Stimulated activated CD4-positive, alpha-beta T cell treated with anti-CD3 and anti-CD28 coated beads, Interleukin-1b, Interleukin-23, amount 100 ng/mL, for 1 hour (primary cell): Measurements from ENCODE around the gene NOSTRIN.
"Not testable (repeated sequence)": the region's sequence is repeated elsewhere in the genome, so short reads cannot be mapped to it uniquely, and the experiment has no call there.

Source experiments
- DNase-seq, 2 donors: peaks; one replicate each; pipeline ENCODE4 v3.0.0-alpha.2; 2020; ENCODE audit warnings: low read depth in 2 of 2

The NOSTRIN gene

GRCh38 chr2:168801961-168802858 lies at the start of gene NOSTRIN:
NOSTRIN (plus strand) TSS chr2:168802637; CDS start chr2:168802647, 10 bp downstream.
- DNase-seq = no peak

GRCh38 chr2:168753765-168754329 lies 48.6 kb upstream of the NOSTRIN start:
- DNase-seq = no peak

- DNase-seq = no peak
These were observed 45.2 kb upstream of the NOSTRIN start for GRCh38 chr2:168757223-168757622.

- no peak for DNase-seq
These were observed 43.2 kb upstream of the NOSTRIN start for GRCh38 chr2:168758970-168759820.

GRCh38 chr2:168765401-168765800 lies 37.0 kb upstream of the NOSTRIN start:
- DNase-seq = no peak

- DNase-seq = no peak
These were observed 35.8 kb upstream of the NOSTRIN start for GRCh38 chr2:168766600-168766999.

GRCh38 chr2:168767258-168767657 lies 35.2 kb upstream of the NOSTRIN start:
- DNase-seq = no peak

GRCh38 chr2:168768357-168768756 lies 34.1 kb upstream of the NOSTRIN start:
- DNase-seq = not testable (repeated sequence)

GRCh38 chr2:168770796-168771195 lies 31.6 kb upstream of the NOSTRIN start:
- DNase-seq = no peak

GRCh38 chr2:168772704-168773103 lies 29.7 kb upstream of the NOSTRIN start:
- DNase-seq = no peak

- DNase-seq = no peak
These were observed 29.3 kb upstream of the NOSTRIN start for GRCh38 chr2:168773128-168773527.

GRCh38 chr2:168773719-168774521 lies 28.5 kb upstream of the NOSTRIN start:
- DNase-seq = no peak

- no peak for DNase-seq
These were observed 26.6 kb upstream of the NOSTRIN start for GRCh38 chr2:168775837-168776236.

- DNase-seq = no peak
These were observed 21.8 kb upstream of the NOSTRIN start for GRCh38 chr2:168780669-168781071.

GRCh38 chr2:168781191-168781817 lies 21.1 kb upstream of the NOSTRIN start:
- DNase-seq = no peak

- DNase-seq = no peak
These were observed 20.2 kb upstream of the NOSTRIN start for GRCh38 chr2:168782271-168782670.

- DNase-seq = no peak
These were observed 17.4 kb upstream of the NOSTRIN start for GRCh38 chr2:168784993-168785392.

GRCh38 chr2:168787098-168787781 lies 15.2 kb upstream of the NOSTRIN start:
- no peak for DNase-seq

GRCh38 chr2:168787782-168788376 lies 14.6 kb upstream of the NOSTRIN start:
- DNase-seq = no peak

GRCh38 chr2:168789776-168790175 lies 12.7 kb upstream of the NOSTRIN start:
- DNase-seq = no peak
